Cerebellar cortex (tissue), 1 donor: ENCODE results near the gene MAGEB6B.
"Not testable (repeated sequence)": the region's sequence is repeated elsewhere in the genome, so short reads cannot be mapped to it uniquely, and the experiment has no call there.

Experiments
- DNase-seq: peaks from one replicate; pipeline ENCODE4 v3.0.0-alpha.2; 2015; ENCODE audit warnings: low spot score

The MAGEB6B gene, protein sequence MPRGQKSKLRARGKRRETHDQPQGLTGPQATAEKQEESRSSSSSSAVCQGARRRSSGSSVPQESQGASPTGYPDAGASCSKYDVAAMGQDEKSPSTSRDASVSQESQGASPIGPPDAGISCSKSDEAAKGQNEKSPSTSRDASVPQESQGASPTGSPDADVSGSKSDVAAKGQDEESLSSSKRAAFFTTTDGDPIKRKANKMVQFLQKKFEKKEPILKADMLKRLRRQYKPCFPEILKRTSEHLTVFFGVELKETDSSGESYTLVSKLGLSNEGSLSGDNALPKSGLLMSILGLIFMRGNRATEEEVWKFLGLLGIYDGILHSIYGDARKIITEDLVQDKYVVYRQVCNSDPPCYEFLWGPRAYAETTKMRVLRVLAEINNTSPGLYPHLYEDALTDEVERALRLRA

DNA sequence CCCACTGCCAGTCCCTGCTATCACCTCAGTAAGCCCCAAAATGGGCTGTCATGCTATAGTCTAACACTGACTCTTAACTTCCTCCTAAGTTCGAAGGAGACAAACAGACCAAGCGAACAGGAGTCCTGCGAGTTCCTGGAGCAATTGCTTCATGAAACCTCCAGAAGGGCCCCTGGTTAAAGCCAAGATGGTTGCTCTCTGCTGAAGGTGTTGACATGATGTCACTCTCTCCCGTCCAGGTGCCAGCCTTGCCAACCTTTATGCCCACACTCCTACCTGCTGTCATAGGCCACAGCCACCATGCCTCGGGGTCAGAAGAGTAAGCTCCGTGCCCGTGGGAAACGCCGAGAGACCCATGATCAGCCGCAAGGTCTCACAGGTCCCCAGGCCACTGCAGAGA, at the start of gene MAGEB6B:
Gene MAGEB6B, plus strand, starts transcription at position 301 of the 400 bp plus-strand sequence. Its CDS starts 0 bp downstream, at position 301.
- no peak for DNase-seq

GRCh38 chrX:26138274-26138673, 22.1 kb upstream of the MAGEB6B start, which contains the start of gene MAGEB18:
MAGEB18 (plus strand) TSS chrX:26138343; CDS start chrX:26138986, 643 bp downstream.
- DNase-seq, result no peak

DNA sequence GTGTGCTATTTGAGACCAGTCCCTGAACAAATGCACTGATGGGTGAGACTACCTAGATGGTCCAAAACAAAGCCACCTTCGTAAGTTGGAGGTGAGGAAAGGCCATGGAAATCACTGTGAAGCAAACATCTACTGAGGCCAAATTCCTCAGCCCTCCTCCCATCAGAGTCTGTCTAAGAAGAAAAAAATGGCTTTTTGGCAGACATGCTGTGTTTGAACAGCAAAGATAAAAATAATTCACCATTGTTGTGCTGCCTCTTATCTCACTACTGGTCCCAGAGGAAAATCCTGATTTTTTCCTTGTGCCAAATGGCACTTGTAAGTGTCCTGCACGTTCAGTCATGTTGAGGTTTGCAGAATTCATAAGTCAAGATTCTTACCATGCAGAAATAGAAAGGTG, 14.4 kb upstream of the MAGEB6B start:
- DNase-seq, result no peak

- DNase-seq, result no peak
Measured at GRCh38 chrX:26192204-26192603, 31.8 kb downstream of the MAGEB6B start, which contains the start of gene MAGEB6. MAGEB6 (plus strand) TSS chrX:26192440; CDS start chrX:26193847, 1,407 bp downstream.

- DNase-seq, result no peak
Measured at GRCh38 chrX:26203561-26203960, 43.2 kb downstream of the MAGEB6B start.

DNA sequence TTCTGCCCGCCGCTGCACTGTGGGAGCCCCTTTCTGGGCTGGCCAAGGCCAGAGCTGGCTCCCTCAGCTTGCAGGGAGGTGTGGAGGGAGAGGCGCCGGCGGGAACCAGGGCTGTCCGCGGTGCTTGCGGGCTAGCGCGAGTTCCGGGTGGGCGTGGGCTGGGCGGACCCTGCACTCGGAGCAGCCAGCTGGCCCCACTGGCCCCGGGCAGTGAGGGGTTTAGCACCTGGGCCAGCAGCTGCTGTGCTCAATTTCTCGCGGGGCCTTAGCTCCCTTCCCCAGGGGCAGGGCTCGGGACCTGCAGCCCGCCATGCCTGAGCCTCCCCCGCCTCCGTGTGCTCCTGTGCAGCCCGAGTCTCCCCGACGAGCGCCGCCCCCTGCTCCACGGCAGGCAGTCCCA, 44.3 kb downstream of the MAGEB6B start:
- DNase-seq, result not testable (repeated sequence)

GRCh38 chrX:26208012-26208411, 47.6 kb downstream of the MAGEB6B start:
- DNase-seq, result no peak
